ENCODE results near the gene LETM1. TPM values are rescaled to one million over a fixed set of nuclear protein-coding genes. Genes with fewer than 3 reads are reported as not detected.

Gene LETM1
- total and polyA plus RNA-seq, 2 of the 13 experiments (the other 11 are each of a cell fraction or from before 2014, with no cell fraction given): 9.7 to 41.6 TPM

GRCh38 chr4:1775731-1776500 is 80.0 kb downstream of the LETM1 start (continued):
- peak; percentile 84 for TF ChIP-seq ELF3 (CRISPR knock-in tag; IDR thresholded peaks at IDR 0.05)
- TF ChIP-seq TRIM24 (CRISPR knock-in tag; IDR thresholded peaks at IDR 0.05): no peak
- no peak for TF ChIP-seq SRSF1 (optimal IDR thresholded peaks at IDR 0.05; ENCODE audit: low read depth, low read length)
- TF ChIP-seq RFX3 (CRISPR knock-in tag; IDR thresholded peaks at IDR 0.05): no peak
- 0 out of 2 replicates have a peak, but pooled peaks have one; percentile 24 for TF ChIP-seq ZNF275 (CRISPR knock-in tag; IDR thresholded peaks at IDR 0.05; ENCODE audit: borderline replicate concordance)
- TF ChIP-seq YY1 (IDR thresholded peaks at IDR 0.05; ENCODE audit: insufficient read depth, insufficient replicate concordance, low read depth, low read length): no peak
- no peak for TF ChIP-seq KAT8 (CRISPR knock-in tag; IDR thresholded peaks at IDR 0.05)
- TF ChIP-seq ATF5 (CRISPR knock-in tag; IDR thresholded peaks at IDR 0.05; ENCODE audit: low read depth): peak; percentile 34; the same call in 1 of the 2 replicates
- TF ChIP-seq ZNF142 (CRISPR knock-in tag; IDR thresholded peaks at IDR 0.05): no peak; the same call in 1 of the 2 replicates
- no peak for TF ChIP-seq ZHX2 (IDR thresholded peaks at IDR 0.05; ENCODE audit: low read depth)
- no peak for TF ChIP-seq ZHX2 (CRISPR knock-in tag; IDR thresholded peaks at IDR 0.05; ENCODE audit: borderline replicate concordance)
- TF ChIP-seq KMT2A (CRISPR knock-in tag; IDR thresholded peaks at IDR 0.05): no peak; the same call in 1 of the 2 replicates
- 0 out of 2 replicates have a peak, but pooled peaks have one; percentile 46 for TF ChIP-seq ADNP (CRISPR knock-in tag; IDR thresholded peaks at IDR 0.05)
